ENCODE measurements around the gene TCERG1L.
"Not testable (repeated sequence)": the region's sequence is repeated elsewhere in the genome, so short reads cannot be mapped to it uniquely, and the experiment has no call there.

The TCERG1L gene

DNA sequence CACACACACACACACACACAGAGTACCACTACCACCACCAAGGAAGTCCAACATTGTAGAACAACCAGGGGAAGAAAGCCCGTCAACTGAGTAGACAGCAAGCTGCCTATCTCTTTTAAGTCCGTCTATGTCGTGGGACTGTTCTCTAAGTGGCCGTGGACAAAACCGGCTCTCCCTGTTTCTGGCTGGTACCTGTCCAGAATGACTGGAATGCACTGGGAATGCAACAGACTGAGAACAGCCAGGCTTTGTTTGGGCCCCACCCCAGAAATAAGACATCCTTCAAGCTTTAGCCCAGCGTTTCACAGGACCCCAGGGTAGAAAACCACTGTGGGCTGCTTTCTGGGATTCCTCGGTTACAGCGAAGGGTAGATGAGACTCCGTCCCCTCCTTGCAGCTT is 203.6 kb downstream of the TCERG1L start:
- POLR2A ChIA-PET: no interaction called here
- TF ChIP-seq, protein P1, sequence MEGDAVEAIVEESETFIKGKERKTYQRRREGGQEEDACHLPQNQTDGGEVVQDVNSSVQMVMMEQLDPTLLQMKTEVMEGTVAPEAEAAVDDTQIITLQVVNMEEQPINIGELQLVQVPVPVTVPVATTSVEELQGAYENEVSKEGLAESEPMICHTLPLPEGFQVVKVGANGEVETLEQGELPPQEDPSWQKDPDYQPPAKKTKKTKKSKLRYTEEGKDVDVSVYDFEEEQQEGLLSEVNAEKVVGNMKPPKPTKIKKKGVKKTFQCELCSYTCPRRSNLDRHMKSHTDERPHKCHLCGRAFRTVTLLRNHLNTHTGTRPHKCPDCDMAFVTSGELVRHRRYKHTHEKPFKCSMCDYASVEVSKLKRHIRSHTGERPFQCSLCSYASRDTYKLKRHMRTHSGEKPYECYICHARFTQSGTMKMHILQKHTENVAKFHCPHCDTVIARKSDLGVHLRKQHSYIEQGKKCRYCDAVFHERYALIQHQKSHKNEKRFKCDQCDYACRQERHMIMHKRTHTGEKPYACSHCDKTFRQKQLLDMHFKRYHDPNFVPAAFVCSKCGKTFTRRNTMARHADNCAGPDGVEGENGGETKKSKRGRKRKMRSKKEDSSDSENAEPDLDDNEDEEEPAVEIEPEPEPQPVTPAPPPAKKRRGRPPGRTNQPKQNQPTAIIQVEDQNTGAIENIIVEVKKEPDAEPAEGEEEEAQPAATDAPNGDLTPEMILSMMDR (IDR thresholded peaks at IDR 0.05; ENCODE audit: control extremely low read depth, extremely low read depth, low read depth, missing control alignments): no peak
- CTCF ChIA-PET: no interaction called here
- no peak for DNase-seq (ENCODE audit: extremely low spot score)

DNA sequence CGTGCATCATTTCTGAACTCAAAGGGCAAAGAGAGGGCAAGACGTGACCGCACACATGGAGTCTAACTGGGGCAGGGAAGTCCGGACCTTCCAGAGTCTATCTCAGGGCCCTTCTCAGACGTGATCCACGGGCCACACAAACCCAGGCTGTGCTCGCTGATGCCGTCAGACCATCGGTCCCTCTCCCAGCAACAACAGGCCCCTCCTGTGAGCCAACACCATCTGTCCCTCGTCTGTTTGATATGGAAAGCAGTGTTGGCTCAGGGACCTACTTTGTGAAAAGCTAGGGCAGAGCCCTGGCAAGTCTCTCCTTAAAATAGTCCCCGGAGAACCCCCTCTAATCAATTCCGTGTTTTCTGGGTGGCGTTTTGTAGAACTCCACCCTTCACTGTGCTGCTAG is 208.8 kb downstream of the TCERG1L start:
- POLR2A ChIA-PET: no interaction called here
- DNase-seq (ENCODE audit: extremely low spot score): no peak
- TF ChIP-seq, protein P1 (IDR thresholded peaks at IDR 0.05; ENCODE audit: control extremely low read depth, extremely low read depth, low read depth, missing control alignments): no peak
- CTCF ChIA-PET: no interaction called here

DNA sequence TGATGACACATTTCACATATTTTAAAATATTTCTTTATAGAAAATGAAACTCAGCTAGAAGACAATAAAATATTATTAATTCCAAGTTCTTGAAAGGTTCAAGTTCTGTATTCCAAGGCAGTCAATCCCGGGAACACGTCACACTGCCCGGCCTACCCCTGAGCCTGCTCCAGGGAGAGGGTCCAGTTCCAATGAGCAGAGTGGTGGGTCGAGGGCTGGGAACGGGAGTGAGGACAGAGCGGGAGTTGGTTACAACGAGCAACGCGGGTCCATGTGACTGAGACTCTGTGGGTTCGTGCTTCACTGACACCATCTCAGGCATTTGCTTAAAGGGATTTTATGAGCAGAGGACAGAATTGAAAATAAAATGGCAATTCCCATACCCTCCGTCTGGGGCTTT is 209.4 kb downstream of the TCERG1L start:
- no peak for DNase-seq (ENCODE audit: extremely low spot score)
- POLR2A ChIA-PET: no interaction called here
- CTCF ChIA-PET: no interaction called here
- TF ChIP-seq, protein P1 (IDR thresholded peaks at IDR 0.05; ENCODE audit: control extremely low read depth, extremely low read depth, low read depth, missing control alignments): no peak

DNA sequence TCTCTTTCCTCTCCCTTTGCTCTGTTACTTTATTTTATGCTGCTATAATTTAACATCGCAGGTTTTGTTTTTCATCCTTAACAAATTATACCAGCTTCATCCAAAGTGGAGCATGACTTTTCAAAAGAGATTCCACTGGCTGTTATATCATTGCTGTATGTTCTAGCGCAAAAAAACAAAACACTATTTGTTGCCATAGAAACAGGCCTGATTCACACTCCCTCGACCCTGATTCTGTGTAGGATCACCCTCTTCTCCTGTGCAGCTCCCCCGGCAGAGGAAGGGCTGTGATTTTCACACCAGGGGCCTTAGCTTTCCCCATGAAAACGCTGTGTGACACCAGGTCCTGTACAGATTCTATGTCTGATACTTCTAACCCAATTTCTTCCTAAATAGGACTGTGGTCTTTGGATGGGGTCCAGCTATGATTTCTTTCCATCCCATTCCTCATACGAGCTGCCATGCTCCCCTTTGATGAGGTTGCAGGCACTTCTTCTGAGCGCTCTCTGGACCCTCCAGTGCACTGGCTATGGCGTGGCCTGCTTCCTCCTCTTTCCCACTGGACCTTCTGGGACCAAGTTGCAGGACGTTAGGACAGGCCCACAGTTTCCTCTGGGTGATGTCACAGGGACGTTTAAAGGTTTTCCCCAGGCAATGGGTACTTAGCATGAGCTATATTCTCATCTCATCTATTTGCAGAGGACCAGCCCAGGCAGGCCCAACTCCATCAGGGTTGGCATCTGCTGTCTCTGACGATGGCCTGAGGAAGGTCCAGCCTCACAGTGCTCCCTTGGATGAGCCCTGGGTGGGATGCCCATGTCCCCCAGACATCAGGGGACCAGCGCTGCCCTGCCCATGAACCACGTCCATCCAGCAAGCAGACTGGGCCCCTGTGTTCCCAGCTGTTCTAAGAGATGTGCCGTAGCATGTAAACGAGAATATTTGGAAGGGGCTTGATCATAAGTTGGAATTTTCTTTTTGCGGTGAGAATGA is 210.8 kb downstream of the TCERG1L start:
- CTCF ChIA-PET; DNase-seq (ENCODE audit: extremely low spot score); POLR2A ChIA-PET: not testable (repeated sequence)

DNA sequence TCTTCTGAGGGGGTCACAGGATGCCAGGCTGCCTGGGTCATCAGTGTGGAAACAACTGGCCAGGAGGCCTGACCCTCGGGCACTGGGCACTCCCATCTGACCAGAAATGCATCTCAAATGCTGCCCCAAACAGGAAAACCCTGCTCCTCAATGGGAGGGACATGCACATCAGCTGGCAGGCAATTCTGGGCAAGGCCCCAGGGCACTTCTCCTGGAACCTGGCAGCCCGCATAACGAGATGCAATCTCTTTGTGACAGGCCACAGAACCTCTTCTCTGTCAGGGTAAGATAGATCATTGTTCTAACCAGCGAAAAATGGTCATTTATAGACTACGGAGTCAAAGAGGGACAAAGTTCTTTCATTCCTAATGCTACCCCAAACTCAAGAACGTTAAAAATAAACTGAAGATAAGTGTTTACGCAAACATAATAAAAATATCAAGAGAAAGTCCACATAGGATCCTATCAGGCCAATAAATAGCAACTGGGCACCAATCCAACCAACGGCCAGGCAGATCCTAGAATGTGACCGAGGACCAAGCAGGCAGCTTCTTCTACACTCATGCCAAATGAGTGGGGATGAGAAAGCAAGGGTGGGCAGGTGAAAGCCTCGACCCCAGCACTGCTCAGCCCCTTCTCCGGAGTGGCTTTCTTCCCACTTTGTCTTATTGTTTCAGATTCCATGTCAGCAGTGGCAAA is 212.3 kb downstream of the TCERG1L start:
- TF ChIP-seq, protein P1 (IDR thresholded peaks at IDR 0.05; ENCODE audit: control extremely low read depth, extremely low read depth, low read depth, missing control alignments): no peak
- ChIA-PET POLR2A (no interaction called here), CTCF (no interaction called here)
- no peak for DNase-seq (ENCODE audit: extremely low spot score)

DNA sequence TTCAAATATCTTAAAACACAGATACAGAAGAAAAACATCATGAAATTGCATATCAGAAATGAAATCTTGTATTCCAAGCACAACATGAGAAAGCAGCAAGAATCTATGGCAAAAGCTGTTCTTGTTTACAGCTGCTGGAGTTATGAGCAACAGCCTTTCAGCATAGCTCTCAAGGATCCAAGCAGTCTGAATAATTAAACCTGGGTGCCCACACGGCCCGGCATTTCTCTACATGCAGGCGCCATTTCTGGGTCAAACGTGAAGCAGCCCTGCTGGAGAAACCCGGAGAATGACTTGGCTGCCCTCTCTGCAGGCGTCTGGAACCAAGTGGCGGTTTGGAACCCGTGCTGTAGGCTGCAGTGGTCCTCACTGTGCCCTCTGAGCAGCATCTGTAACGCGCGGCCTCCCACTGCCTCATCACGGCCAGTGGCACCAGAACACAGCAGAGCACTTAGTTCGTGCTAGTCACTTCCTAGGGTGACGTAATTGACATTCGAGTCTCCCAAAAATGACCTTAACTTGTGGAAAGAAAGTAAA is 213.0 kb downstream of the TCERG1L start:
- ChIA-PET CTCF (no interaction called here), POLR2A (no interaction called here)
- TF ChIP-seq, protein P1 (IDR thresholded peaks at IDR 0.05; ENCODE audit: control extremely low read depth, extremely low read depth, low read depth, missing control alignments): no peak
- DNase-seq (ENCODE audit: extremely low spot score): no peak

DNA sequence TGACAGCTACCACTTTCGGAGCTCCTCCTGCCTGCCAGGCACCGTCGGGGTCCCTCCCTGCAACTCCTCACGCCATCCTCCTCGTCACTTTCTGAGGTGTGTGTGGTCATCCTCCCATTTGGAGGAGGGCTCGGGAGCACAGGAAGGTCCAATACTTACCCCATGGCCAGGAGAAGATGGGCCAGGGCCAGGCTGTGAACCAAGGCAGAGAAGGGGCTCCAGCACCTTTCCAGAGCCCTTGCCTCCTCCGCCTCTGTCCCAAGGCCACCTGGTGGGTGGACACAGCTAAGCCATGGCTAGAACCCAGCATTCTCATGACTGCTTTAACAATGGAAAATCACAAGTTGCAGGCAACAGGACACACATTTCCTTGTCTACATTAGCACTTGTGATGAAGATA is 215.5 kb downstream of the TCERG1L start:
- TF ChIP-seq, protein P1 (IDR thresholded peaks at IDR 0.05; ENCODE audit: control extremely low read depth, extremely low read depth, low read depth, missing control alignments): no peak
- no peak for DNase-seq (ENCODE audit: extremely low spot score)
- CTCF ChIA-PET: no interaction called here
- POLR2A ChIA-PET: no interaction called here
